GM18508 (cell line): ENCODE results near the gene ACTR10.
"Not testable (repeated sequence)": the region's sequence is repeated elsewhere in the genome, so short reads cannot be mapped to it uniquely, and the experiment has no call there.

Source experiments
- ATAC-seq: cut with Tn5 transposase; IDR thresholded peaks from one replicate; pipeline ENCODE4 v1.9.1; 2021; ENCODE audit warnings: moderate number of reproducible peaks; ENCODE audit not compliant: insufficient read depth, unreplicated experiment

Gene ACTR10

DNA sequence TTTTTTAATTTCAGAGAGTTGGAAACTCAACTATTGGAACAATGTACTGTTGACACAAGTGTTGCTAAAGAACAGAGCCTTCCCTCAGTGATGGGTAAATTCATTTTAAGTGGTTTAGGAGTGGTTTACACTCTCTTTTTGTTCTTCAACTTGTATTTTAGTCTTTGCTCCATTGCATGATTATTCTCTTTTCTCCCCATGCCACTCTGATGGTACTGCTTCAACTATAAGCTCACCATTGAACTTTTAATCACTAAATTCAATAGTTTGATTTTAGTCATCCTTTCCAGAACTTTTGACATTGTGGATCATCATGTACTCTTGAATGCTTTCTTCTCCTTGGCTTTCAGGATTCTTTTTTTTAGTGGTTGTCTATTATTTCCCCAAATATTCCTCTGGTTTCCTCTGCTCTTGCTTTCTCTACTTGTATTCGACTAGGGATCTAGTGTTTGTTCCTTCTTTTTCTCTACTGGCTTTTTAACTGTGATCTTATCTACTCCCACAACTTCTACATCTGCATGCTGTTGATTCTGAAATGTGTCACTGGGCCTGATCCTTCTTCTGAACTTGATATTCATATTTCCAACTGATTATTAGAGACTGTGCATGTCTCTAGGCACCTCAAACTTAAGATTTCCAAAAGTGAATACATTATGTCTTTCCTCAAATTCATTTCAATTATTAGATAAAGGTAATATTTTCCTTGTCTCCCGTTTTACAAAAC lies 15.4 kb downstream of the ACTR10 start:
- no peak for ATAC-seq

DNA sequence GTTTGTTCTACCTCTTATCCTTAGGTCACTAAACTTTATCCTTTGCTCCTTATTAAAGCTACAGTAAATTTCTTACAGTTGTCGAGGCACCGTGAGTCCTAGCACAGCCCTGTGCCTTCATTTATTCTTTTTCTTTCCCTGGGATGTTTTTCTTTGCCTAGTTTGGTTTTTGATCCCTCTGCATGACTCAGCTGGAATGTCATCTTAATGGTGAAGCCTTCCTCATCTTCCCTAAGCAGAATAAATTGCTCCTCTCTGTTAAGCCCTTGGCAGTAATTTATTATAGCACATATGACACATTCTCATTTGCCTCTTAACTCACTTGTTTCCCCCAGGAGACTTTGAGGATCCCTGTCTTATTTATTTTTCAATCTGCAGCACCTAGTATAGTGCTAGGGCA lies 16.6 kb downstream of the ACTR10 start:
- ATAC-seq = no peak

DNA sequence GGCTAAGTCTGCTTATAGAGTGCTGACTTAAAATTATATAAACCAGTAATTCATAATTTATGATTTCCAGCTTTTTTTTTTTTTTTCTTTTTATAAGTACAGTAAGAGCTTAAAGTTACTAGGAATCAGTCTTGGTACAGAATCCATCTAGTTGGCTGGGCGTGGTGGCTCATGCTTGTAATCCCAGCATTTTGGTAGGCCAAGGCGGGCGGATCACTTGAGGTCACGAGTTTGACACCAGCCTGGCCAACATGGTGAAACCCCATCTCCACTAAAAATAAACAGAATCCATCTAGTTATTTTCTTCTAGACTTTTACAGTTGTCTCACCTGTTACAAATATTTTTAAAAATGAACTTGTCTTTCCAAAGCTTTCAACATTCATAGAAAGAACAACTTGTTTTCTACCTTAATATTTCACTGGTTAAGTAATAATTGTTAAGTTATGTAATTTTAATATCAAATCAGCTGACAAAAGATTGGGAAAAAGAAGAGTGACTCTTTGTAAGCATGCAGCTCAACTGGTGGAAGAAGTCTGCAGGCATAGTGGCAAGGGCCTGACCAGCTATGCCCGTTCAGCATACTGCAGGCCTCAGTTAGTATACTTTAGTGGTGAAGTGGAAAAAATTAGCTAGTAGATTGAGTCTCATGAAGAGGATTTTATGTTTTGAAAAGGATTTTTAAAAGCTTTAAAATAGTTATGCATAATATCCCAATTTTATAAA lies 27.3 kb downstream of the ACTR10 start:
- no peak for ATAC-seq

DNA sequence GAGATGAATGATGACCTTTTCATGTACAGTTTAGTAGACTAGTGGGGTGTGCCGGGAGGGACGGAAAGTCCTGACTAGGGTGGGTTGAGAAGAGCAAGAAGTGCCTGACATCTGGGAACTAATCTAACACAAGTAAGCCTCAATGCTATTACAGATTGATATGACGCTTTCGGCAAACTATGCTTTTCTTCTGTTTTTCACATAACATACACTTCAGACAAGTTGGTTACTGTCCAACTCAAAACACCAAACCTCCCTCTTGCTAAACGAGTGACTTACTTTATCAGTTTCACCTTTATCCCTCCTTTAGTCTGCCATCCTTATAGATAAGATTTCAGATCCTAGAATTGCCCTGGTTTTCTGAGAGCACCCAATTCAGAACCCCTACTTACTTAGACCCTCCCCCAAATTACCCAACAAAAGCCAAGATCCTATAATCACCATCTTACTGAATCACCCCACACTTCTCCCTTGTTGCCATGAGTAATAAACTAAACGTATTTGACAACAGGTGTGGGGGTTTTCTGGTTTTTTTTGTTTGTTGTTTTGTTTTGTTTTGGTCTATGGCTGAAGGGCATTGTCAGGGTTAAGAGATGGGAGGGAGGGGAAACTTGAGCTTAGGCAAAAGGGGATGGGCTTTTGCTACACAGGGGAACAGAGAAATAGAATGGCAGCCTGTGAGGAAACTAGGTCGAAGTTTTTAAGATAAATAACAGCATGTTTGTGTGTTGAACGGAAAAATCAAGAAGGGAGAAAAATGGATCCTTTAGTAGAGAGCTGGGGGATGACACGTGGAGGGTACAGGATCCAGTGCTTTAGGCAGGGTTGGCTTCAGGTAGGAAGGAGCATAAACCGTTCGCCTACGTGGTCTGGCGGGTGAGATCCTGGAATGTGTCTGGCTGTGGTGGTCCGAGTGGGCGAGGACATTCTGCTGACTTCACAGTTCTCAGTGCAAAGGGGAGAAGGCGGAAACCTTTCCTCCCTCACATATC lies 38.6 kb downstream of the ACTR10 start:
- ATAC-seq = no peak

DNA sequence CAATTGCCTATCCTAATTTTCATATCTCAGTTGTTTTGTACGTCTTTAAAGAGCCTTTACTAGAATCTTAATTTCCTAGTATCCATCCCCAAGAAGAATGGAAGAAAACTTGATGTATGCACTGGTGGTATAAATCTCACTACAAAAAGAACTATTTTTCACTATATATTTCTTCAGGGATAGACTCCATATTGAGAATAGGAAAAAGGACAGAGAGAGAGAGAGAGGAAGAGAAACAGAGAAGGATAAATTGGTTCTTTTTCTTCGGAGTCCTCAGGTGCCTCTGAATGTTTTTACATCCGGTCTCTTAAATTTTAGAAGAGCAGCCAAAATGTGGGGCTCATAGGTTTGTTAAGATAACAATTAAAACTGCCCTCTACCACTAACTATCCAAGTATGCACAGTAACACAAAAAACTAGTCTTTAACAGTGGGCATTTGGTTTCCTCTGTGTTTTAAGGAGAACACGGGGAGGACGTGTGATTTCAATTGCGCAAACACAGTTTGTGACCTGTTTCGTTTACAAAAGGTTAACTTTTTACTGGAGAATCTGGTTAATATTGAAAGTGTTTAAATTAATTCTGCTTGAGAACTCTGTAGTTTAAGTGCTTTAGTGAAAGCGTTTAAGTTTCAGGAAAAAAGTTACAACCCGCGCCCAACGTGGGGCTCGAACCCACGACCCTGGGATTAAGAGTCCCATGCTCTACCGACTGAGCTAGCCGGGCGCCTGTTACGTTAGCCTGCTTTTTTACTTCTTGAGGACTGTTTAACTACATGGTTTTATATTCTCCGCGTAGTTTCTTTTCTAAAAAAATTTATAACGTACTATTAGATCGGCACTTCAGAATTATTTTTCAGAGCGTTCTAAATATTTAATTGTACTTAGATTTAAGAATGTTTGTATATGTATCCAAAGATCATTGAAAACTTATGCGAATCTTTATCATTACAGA lies 39.6 kb downstream of the ACTR10 start:
- no peak for ATAC-seq

DNA sequence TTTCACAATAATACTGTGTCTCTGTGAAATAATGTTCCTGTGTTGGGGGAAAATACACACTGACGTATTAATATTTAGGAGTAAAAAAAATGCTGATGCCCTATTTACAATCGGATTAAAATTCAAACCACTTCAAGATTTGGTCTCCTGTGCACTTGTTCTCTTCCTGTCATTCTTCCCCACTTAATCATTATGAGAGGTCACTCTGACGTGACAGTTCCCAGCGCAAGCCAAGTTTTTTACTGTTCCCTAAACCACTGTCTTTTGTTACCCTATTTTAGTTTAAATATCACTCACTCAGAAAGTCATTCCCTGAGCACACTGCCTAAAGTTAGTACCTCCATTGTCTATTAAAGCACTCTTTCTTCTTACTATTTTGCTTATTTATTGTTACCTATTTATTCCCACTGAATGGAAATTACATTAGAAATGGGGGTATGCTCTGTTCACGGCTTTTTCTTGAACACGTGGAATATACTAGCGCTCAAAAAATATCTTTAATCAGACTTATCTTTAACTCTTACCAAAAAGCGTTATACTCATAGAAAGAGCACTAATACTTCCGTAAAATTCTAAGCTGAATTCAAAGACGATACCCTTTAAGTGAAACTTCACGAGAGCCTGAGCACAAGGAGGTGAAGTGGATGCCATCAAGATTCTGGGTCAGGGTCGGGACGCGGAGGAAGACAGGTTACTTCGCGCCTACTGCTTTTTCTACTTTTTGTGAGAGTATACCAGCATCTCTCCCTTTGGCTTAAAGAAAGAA lies 44.0 kb downstream of the ACTR10 start:
- peak; percentile 19 for ATAC-seq

DNA sequence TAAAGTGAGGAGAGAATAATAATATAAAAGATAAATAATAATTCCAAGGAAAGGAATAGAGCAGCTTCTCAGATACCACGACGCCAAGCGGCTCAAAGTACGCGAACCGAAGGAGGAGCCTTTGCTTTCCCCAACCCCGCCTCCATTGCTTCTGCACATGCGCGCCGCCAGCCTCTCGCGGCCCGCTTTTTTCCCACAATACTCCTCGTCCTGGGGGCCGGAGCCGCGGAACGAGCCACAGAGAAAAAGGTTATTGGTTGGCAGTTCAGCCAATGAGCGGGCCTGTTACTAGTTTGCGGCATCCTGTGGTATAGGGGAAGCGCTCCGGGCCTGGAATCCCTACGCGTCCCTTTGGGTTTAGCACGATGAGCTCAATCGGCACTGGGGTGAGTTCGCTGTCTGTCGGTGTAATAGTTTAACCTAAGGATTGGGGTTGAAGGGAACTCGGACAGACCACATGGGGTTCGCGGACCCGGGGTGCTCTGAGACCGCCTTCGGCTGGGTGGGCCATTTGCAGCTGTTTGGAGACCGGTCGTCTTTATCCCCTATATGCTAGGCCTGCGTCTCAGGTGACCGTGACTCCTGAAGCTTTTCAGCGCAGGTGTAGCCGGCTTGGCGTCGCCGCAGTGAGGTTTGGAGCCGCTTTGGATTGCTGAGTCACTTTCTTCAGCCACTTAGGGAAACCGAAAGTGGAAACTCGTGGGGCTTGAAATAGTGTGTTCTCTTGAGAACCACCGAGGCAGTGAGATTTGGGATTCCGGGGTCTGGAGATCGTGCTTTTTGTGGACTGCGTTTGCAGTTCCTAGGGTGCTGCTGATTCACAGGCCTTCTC lies 44.8 kb downstream of the ACTR10 start, which contains the start of gene PSMA3:
PSMA3 (plus strand) TSS at position 288 of the 832 bp plus-strand sequence; CDS start at position 366, 78 bp downstream.
- ATAC-seq = peak; percentile 75

DNA sequence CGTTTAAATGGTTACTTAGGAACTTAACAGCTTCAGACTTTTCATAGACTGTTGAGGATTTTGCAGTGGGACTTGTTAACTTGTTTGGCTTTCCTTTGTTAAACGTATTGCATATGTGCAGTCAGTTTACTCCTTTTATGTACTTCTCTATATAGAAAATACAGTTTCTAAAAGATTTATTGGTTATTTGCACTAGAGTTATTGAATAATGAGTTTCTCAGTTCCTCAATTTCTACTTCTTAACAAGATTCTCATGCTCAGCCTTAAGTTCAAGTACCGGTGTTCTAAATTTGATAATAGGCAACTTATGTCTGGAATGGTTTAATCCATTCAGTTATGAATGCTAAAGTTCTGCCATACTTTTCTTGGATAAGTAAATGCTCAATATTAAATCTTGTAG lies 45.6 kb downstream of the ACTR10 start:
- ATAC-seq = no peak

DNA sequence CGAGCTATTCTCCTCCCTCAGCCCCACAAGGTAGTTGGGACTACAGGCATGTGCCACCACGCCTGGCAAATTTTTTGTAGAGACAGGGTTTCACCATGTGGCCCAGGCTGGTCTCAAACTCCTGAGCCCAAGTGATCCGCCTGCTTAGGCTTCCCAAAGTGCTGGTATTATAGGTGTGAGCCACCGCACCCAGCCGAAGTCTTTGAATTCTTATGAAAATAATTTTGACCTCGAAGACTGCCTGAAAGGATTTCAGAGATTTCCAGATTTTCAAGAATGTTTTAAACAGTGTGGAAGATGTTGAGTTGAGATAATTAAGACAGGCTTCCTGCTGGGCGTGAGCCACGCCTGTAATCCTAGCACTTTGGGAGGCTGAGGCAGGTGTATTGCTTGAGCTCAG lies 49.7 kb downstream of the ACTR10 start:
- ATAC-seq = no peak

DNA sequence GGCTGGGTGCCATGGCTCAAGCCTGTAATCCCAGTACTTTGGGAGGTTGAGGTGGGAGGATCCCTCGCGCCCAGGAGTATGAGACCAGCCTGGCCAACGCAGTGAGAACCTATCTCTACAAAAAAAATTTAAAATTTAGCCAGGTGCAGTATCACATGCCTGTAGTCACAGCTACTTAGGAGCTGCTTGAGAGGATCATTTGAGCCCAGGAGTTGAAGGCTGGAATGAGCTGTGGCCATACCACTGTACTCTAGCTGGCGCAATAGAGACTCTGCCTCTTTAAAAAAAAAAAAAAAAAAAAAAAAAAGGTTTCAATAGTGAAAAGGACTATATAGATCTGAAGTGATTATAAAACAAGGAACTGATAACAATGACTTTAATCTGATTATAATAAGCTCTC lies 58.2 kb downstream of the ACTR10 start:
- ATAC-seq = no peak

DNA sequence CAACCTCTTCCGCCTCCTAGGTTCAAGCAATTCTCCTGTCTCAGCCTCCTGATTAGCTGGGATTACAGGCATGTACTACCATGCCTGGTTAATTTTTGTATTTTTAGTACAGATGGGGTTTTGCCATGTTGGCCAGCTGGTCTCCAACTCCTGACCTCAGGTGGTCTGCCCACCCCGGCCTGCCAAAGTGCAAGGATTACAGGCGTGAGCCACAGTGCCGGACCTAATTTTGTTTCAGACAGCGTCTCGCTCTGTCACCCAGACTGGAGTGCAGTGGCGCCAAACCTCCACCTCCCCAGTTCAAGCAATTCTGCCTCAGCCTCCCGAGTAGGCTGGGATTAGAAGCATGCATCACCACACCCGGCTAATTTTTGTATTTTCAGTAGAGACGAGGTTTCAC lies 62.1 kb downstream of the ACTR10 start:
- ATAC-seq = not testable (repeated sequence)

DNA sequence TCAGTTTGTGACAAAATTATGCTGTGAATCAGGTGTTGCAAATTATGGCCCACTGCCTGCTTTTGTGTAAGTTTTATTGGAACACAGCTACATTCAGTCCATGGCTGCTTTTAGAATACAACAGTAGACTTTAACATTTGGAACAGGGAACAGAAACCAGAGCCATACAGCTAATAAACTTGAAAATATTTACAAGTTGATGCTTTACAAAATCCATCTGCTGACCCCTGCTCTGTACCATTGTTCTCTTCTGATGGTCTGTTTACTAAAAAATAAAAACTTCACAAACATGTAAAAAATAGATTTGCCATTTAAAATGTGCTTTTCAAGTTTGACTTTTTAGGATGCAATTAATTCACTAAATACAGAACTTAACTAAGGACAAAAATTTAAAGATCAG lies 65.5 kb downstream of the ACTR10 start:
- no peak for ATAC-seq

DNA sequence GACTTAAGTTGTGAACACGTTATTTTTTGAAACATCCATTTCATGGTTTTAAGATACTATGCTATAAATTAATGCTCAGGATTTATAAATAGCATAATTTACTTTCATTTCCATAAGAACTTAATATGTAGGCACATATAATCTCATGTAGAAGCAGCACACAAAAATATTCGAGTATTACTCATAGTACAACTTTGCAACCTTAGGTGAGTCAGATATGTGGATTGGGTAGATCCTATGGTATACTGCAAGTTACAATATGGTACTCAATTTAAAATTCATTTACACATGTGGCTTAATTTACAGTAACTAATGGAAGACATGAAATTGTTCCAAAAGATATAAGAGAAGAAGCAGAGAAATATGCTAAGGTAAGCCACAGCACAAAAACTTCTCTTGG lies 70.7 kb downstream of the ACTR10 start:
- no peak for ATAC-seq

DNA sequence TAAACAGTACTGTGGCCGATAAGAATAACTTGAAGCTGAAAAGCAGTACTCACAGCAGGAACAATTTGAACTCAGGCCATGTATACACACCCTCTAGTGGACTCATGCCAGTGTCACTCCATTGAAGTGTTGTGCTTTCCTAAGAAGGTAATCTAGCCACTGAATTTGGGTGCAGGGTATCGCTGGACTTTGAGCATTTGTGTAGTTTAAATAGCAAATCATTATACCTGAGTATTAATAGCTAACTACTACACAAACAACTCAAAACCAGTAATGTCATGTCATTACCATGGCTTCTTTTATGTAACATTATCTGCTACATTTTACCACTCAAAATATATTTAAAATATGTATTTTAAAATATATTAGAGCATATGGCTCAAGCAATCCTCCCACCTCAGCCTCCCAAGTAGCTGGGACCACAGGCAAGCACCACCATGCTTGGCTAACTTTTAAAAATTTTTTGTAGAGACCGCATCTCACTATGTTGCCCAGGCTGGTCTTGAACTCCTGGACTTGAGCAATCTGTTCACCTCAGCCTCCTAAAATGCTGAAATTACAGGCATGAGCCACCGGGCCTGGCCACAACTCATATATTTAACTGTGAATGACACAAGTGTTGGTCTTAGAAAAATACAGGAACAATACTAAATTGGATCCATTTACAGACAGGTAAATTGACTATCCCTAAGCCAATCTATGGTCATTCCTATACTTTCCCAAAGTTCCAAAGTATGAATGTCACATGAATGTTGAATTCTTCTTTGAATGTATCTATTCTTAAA lies 72.8 kb downstream of the ACTR10 start:
- no peak for ATAC-seq

DNA sequence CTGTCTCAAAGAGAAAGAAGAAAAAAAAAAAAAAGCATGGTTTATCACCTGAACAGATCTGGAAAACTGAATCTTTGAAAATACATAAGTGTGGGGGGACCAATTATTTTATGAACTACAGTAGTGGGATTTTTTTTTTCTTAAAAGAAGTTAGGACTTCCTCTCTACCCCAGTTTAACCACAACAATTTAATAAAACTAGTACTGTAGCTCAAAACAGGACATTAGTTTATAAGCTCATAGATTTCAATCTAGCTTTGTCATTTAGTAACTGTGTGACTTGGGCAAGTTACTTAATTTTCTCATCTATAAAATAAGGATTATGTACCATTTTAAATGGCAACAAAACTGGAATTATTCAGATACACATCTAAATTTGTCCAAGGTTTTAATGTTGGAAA lies 74.9 kb downstream of the ACTR10 start:
- ATAC-seq = no peak

DNA sequence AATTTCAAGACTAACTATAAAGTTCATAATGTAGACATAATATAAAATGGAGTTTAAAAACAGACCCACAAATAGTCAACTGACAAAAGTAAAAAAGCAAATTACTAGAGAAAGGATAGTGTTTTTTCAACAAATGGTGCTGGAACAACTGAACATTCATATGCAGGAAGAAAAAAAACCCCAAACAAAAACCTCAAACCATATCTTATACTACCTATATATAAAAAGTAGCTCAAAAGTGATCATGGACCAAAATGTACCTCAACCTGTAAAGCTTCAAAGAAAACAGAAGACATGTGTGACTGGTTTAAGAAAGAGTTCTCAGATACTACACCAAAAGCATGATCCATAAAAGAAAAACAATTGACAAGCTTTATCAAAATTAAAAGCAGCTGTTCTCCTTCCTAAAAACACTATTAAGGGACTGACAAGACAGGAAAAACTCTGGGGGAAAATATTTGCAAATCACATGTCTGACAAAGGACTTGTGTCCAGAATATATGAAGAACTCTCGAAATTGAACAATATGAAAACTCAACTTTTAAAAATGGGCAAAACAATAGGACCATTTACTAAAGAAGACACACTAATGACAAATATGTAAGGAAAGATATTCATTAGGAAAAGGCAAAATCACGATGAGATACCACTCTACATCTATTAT lies 75.7 kb downstream of the ACTR10 start:
- no peak for ATAC-seq

DNA sequence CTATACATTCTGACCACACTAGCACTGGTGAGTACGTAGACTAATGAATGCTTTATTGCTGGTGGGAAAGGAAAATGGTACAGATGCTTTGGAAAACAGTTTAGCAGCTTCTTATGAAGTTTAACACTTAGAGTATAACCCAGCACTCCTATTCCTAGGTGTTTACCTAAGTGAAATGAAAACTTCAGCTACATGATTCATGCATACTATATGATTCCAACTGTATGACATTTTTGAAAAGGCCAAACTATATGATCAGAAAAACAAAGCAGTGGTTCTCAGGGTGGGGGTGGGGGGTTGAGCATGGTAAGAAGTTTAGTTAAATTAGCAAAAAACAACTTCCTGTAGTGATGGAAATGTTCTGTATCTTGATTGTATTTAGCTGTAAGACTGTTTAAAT lies 76.3 kb downstream of the ACTR10 start:
- no peak for ATAC-seq
